HepG2 (cell line): ENCODE measurements around the gene ST7L. TPM values are rescaled to one million over a fixed set of nuclear protein-coding genes. Genes with fewer than 3 reads are reported as not detected.

Source experiments
- ATAC-seq: fragments of 200-7000 bp; cut with Tn5 transposase; 3 replicates; pipeline ENCODE4 v1.9.1; 2020; ENCODE audit warnings: mild to moderate bottlenecking, moderate library complexity
- BruUV-seq: library from RNA; stranded (reverse); fragments of 400-500 nt; replicated peaks from 2 replicates; lab custom pipeline; 2021; lab: Mats Ljungman, UMichigan
- CTCF ChIA-PET: fragments of 300-600 bp; formaldehyde crosslinking; extraction: SDS; loops from one replicate; lab custom pipeline; 2021; ENCODE audit warnings: low total read pairs, inconsistent platforms, low intra/inter-chr PET ratio; lab: Yijun Ruan, JAX
- POLR2A ChIA-PET: fragments of 350-600 bp; sonication (Branson Sonifier 250); formaldehyde crosslinking; loops from one replicate; lab custom pipeline; 2020; ENCODE audit warnings: antibody characterized with exemption, inconsistent platforms; lab: Yijun Ruan, JAX
- DNase-seq: peaks from one replicate; pipeline ENCODE4 v3.0.0-alpha.2; 2015; ENCODE audit warnings: low spot score
- FAIRE-seq: peaks from 3 replicates; lab custom pipeline; 2011; peaks lifted over from hg19 to GRCh38; lab: Jason Lieb, UNC
- H2AFZ ChIP-seq: one replicate; pipeline ENCODE4 v1.6.1; 2011; ENCODE audit warnings: low read length, inconsistent platforms
- H3K27ac ChIP-seq: fragments of 300-600 bp; 3 replicates; pipeline ENCODE4 v1.8.0; 2011; ENCODE audit warnings: mixed run types, mild to moderate bottlenecking, mixed read lengths, low read length, inconsistent platforms; ENCODE audit not compliant: insufficient read depth; ENCODE audit errors: extremely low read length
- H3K27me3 ChIP-seq, 2 experiments: fragments of 200-600 bp in 1 of 2; 2 replicates in 1 of 2; 3 replicates in 1 of 2; pipeline versions ENCODE4 v1.6.0 to v1.8.0; 2011; ENCODE audit warnings: low read length in 2 of 2, mild to moderate bottlenecking in 2 of 2, moderate library complexity in 2 of 2, inconsistent platforms in 1 of 2; ENCODE audit not compliant: insufficient read depth in 2 of 2, control insufficient read depth in 1 of 2
- H3K36me3 ChIP-seq, 2 experiments: fragments of 200-600 bp in 1 of 2; replicated peaks in 1 of 2; 2 replicates in 1 of 2; 3 replicates in 1 of 2; pipeline versions ENCODE4 v1.5.1 to v1.8.0; 2011; ENCODE audit warnings: low read length in 2 of 2, inconsistent platforms in 1 of 2; ENCODE audit not compliant: insufficient read depth in 2 of 2, control insufficient read depth in 1 of 2
- H3K4me1 ChIP-seq: 2 replicates; pipeline ENCODE4 v1.5.1; 2012; ENCODE audit warnings: low read length, inconsistent platforms; ENCODE audit not compliant: insufficient read depth
- H3K4me2 ChIP-seq: 2 replicates; pipeline ENCODE4 v1.6.0; 2011; ENCODE audit warnings: low read depth, low read length, inconsistent platforms
- H3K4me3 ChIP-seq, 3 experiments: fragments of 200-600 bp in 1 of 3; sonication (generic), shearing (Covaris generic) in 1 of 3; replicated peaks in 1 of 3; 2 replicates each; pipeline ENCODE4 v1.5.1; 2011 to 2016; ENCODE audit warnings: low read length in 3 of 3, inconsistent platforms in 2 of 3, low read depth in 2 of 3, mild to moderate bottlenecking in 2 of 3, control low read depth in 1 of 3, mixed read lengths in 1 of 3; ENCODE audit not compliant: insufficient read depth in 1 of 3
- H3K79me2 ChIP-seq: one replicate; pipeline ENCODE4 v1.6.1; 2011; ENCODE audit warnings: low read length, inconsistent platforms; ENCODE audit not compliant: insufficient read depth
- H3K9ac ChIP-seq: 2 replicates; pipeline ENCODE4 v1.6.0; 2011; ENCODE audit warnings: mild to moderate bottlenecking, low read depth, low read length, inconsistent platforms; ENCODE audit not compliant: insufficient read depth
- H3K9me3 ChIP-seq: 2 replicates; pipeline ENCODE4 v1.5.1; 2012; ENCODE audit warnings: mild to moderate bottlenecking, low read length
- H4K20me1 ChIP-seq: 2 replicates; pipeline ENCODE4 v1.6.0; 2011; ENCODE audit warnings: inconsistent platforms, mild to moderate bottlenecking, low read length, moderate library complexity; ENCODE audit not compliant: insufficient read depth
- AHDC1 ChIP-seq: sonication (generic); formaldehyde crosslinking; IDR thresholded peaks from 2 replicates; pipeline ENCODE4 v1.5.1; 2020; ENCODE audit warnings: mild to moderate bottlenecking, missing genetic modification reagents, borderline replicate concordance
- BRD4 ChIP-seq: sonication (generic); formaldehyde crosslinking; IDR thresholded peaks from 2 replicates; pipeline ENCODE4 v1.4.0; 2020; ENCODE audit warnings: missing genetic modification reagents
- CHCHD3 ChIP-seq: sonication (generic); formaldehyde crosslinking; IDR thresholded peaks from 2 replicates; pipeline ENCODE4 v1.8.0; 2022; ENCODE audit warnings: mild to moderate bottlenecking, missing genetic modification reagents, moderate library complexity
- ELF1 ChIP-seq: sonication (generic); formaldehyde crosslinking; IDR thresholded peaks from 2 replicates; pipeline ENCODE4 v1.4.0; 2020; ENCODE audit warnings: missing genetic modification reagents
- HDAC6 ChIP-seq: fragments of 200-600 bp; sonication (generic); IDR thresholded peaks from 2 replicates; pipeline ENCODE4 v1.7.0; 2017; ENCODE audit warnings: mild to moderate bottlenecking, antibody characterized with exemption, low read length, low read depth
- UBTF ChIP-seq: sonication (generic); formaldehyde crosslinking; IDR thresholded peaks from 2 replicates; pipeline ENCODE4 v1.4.0; 2020; ENCODE audit warnings: mild to moderate bottlenecking, missing genetic modification reagents
- ZFX ChIP-seq: sonication (generic); formaldehyde crosslinking; IDR thresholded peaks from 2 replicates; pipeline ENCODE4 v1.4.0; 2020; ENCODE audit warnings: mild to moderate bottlenecking, low read depth, missing genetic modification reagents, moderate library complexity
- ZNF552 ChIP-seq: sonication (generic); formaldehyde crosslinking; IDR thresholded peaks from 2 replicates; pipeline ENCODE4 v1.9.0; 2022; ENCODE audit warnings: missing genetic modification reagents, mild to moderate bottlenecking, borderline replicate concordance
- WGBS: methylation state at CpG from one replicate; pipeline ENCODE4 v1.1.6; 2017; ENCODE audit warnings: low lambda C conversion rate; 5-methylcytosine and 5-hydroxymethylcytosine counted together
- in situ Hi-C: cut with HindIII; loops from 2 replicates; pipeline ENCODE4 v1.10.0; 2017; ENCODE audit warnings: low pct_unique_long_range_greater_than_20kb; ENCODE audit not compliant: extremely low pct_ligation_motif_present
- intact Hi-C: fragments of 100-400 bp; cut with micrococcal nuclease; formaldehyde crosslinking; loops from one replicate; pipeline ENCODE4 v1.10.0; 2022; ENCODE audit not compliant: unreplicated experiment
- polyA plus RNA-seq, 8 experiments: library from polyadenylated mRNA; depleted of rRNA in 3 of 8; stranded (reverse) in 7 of 8; unstranded in 1 of 8; fragments of >200 nt; fragmentation: Illumina TruSeq in 4 of 8; extraction: Trizol in 4 of 8; gene quantifications; 2 replicates each; pipeline versions ENCODE4 v1.2.1 to v1.2.3, GENCODE V29; 2011 to 2016; ENCODE audit warnings: low read depth in 4 of 8, missing spikeins in 1 of 8, mixed read lengths in 1 of 8; ENCODE audit not compliant: insufficient read depth in 1 of 8
- total RNA-seq, 5 experiments: library from RNA; depleted of rRNA; stranded (reverse); fragments of >200 nt; fragmentation: Illumina TruSeq; extraction: Trizol; gene quantifications; 2 replicates each; pipeline ENCODE4 v1.2.3, GENCODE V29; 2016; ENCODE audit warnings: low read depth in 1 of 5
- TF ChIP-seq, protein P1 (sequence below): sonication (generic); formaldehyde crosslinking; IDR thresholded peaks from 2 replicates; pipeline ENCODE4 v1.8.0; 2022; ENCODE audit warnings: missing genetic modification reagents, low read depth, mild to moderate bottlenecking, borderline replicate concordance

The ST7L gene
- total and polyA plus RNA-seq, 2 of the 13 experiments (the other 11 are each of a cell fraction or from before 2014, with no cell fraction given): 8.6 to 19.9 TPM

DNA sequence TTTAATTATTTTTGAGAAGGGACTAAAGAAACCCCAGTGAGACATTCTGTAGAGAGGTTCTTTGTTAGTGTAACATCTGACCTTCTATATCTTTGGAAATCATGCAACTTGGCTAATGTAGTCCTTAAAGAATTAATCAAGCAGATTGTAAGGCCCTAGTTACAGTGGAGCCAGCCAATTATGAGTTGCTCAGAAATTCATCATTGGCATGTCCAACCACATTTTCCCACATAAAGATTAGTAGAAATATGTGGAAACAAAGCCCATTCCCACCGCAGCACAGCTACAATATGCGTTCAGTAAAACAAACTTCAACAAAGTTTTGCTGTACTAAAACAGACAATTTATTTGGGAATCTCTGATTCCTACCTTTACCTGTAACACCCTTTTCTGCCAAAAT, 82.4 kb downstream of the ST7L start:
- no peak overlapping the region for H2AFZ ChIP-seq
- no peak for TF ChIP-seq HDAC6
- H3K27me3 ChIP-seq: no peaks in the 10 kb centered on the region
- CTCF ChIA-PET: no interaction called here
- H3K4me2 ChIP-seq: no peak overlapping the region
- H3K9ac ChIP-seq: no peak overlapping the region
- no peaks in the 10 kb centered on the region for H3K4me1 ChIP-seq
- no peak for ATAC-seq
- POLR2A ChIA-PET: no interaction called here
- WGBS: 98% methylated on average over 2 of the region's 2 CpGs
- BruUV-seq: no TSS peak
- no peaks in the 10 kb centered on the region for H4K20me1 ChIP-seq
- no peaks in the 10 kb centered on the region for H3K9me3 ChIP-seq
- H3K79me2 ChIP-seq: no peaks in the 10 kb centered on the region
- no peak for DNase-seq
- FAIRE-seq: no peak
- H3K36me3 ChIP-seq: peaks cover 0 to 7% of the 10 kb centered on the region in 2 experiments; a peak in 2 of 5 replicates
- intact Hi-C loops (no loop called here), in situ Hi-C loops (no loop called here)
- no peak overlapping the region for H3K27ac ChIP-seq
- no peak overlapping the region for H3K4me3 ChIP-seq

GRCh38 chr1:112533029-112533428, 85.9 kb downstream of the ST7L start:
- no peak overlapping the region for H3K27ac ChIP-seq
- H3K9ac ChIP-seq: no peak overlapping the region
- no peaks in the 10 kb centered on the region for H4K20me1 ChIP-seq
- H3K9me3 ChIP-seq: no peaks in the 10 kb centered on the region
- no TSS peak for BruUV-seq
- H2AFZ ChIP-seq: no peak overlapping the region
- DNase-seq: no peak
- FAIRE-seq: no peak
- no peak for ATAC-seq
- in situ Hi-C loops: no loop called here
- H3K36me3 ChIP-seq: no peaks in the 10 kb centered on the region
- ChIA-PET POLR2A (no interaction called here), CTCF (no interaction called here)
- WGBS: 98% methylated on average over 6 of the region's 6 CpGs
- intact Hi-C loops: no loop called here
- H3K4me1 ChIP-seq: no peaks in the 10 kb centered on the region
- H3K4me2 ChIP-seq: no peak overlapping the region
- no peaks in the 10 kb centered on the region for H3K27me3 ChIP-seq
- no peaks in the 10 kb centered on the region for H3K79me2 ChIP-seq
- H3K4me3 ChIP-seq: no peak overlapping the region
- no peak for TF ChIP-seq ZNF552 (CRISPR knock-in tag)
- TF ChIP-seq, protein P1, sequence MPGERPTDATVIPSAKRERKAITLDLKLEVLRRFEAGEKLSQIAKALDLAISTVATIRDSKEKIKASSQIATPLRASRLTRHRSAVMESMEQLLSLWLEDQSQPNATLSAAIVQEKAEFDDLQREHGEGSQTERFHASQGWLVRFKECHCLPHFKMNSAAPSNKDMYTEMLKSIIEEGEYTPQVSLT (CRISPR knock-in tag): no peak
- TF ChIP-seq AHDC1 (CRISPR knock-in tag): no peak
- TF ChIP-seq ZFX: no peak
- TF ChIP-seq BRD4 (CRISPR knock-in tag): no peak
- no peak for TF ChIP-seq CHCHD3
- TF ChIP-seq ELF1 (CRISPR knock-in tag): no peak
- TF ChIP-seq UBTF (CRISPR knock-in tag): no peak
